ENCODE data around the gene TTC21B. TPM values are rescaled to one million over a fixed set of nuclear protein-coding genes. Genes with fewer than 3 reads are reported as not detected.

TTC21B gene
- total RNA-seq, 1 donor from 2014 or later = 21.7 TPM

GRCh38 chr2:165877565-165878550, 75.7 kb downstream of the TTC21B start:
- TF ChIP-seq CTCF (IDR thresholded peaks at IDR 0.05) = no peak
- Histone ChIP-seq H3K36me3 (peaks cover 52% of the 10 kb centered on the region), H3K4me3 (no peak overlapping the region), H3K9me3 (no peaks in the 10 kb centered on the region), H3K4me1 (peaks cover 6% of the 10 kb centered on the region), H3K27ac (no peak overlapping the region), H3K27me3 (no peaks in the 10 kb centered on the region)
- peak; percentile 52 for ATAC-seq
- no peak for DNase-seq
- intact Hi-C loops (cut with DNase I) = no loop called here

GRCh38 chr2:165876712-165877111, 76.9 kb downstream of the TTC21B start:
- Histone ChIP-seq H3K27ac (no peak overlapping the region), H3K9me3 (no peaks in the 10 kb centered on the region), H3K4me1 (peaks cover 6% of the 10 kb centered on the region), H3K4me3 (no peak overlapping the region), H3K36me3 (peaks cover 40% of the 10 kb centered on the region), H3K27me3 (no peaks in the 10 kb centered on the region)
- ATAC-seq (no peak), DNase-seq (no peak)
- intact Hi-C loops (cut with DNase I) = no loop called here
- no peak for TF ChIP-seq CTCF (IDR thresholded peaks at IDR 0.05)

- Histone ChIP-seq H3K4me1 (peaks cover 6% of the 10 kb centered on the region), H3K9me3 (no peaks in the 10 kb centered on the region), H3K27ac (no peak overlapping the region), H3K4me3 (no peak overlapping the region), H3K36me3 (peaks cover 37% of the 10 kb centered on the region), H3K27me3 (no peaks in the 10 kb centered on the region)
- TF ChIP-seq CTCF (IDR thresholded peaks at IDR 0.05) = no peak
- DNase-seq (no peak), ATAC-seq (no peak)
- intact Hi-C loops (cut with DNase I) = no loop called here
Observed at GRCh38 chr2:165876269-165876668, 77.3 kb downstream of the TTC21B start.

- no peaks in the 10 kb centered on the region for H3K27me3 ChIP-seq
- peaks cover 6% of the 10 kb centered on the region for H3K4me1 ChIP-seq
- H3K4me3 ChIP-seq = no peak overlapping the region
- intact Hi-C loops (cut with DNase I) = no loop called here
- ATAC-seq (peak; percentile 95), DNase-seq (no peak)
- peak; percentile 75 for TF ChIP-seq CTCF (IDR thresholded peaks at IDR 0.05)
- H3K9me3 ChIP-seq = no peaks in the 10 kb centered on the region
- H3K27ac ChIP-seq = no peak overlapping the region
- H3K36me3 ChIP-seq = peaks cover 23% of the 10 kb centered on the region
Observed at GRCh38 chr2:165874445-165875039, 79.0 kb downstream of the TTC21B start.

GRCh38 chr2:165872101-165872791, 81.3 kb downstream of the TTC21B start:
- DNase-seq = no peak
- H3K4me1 ChIP-seq = no peaks in the 10 kb centered on the region
- no peak overlapping the region for H3K4me3 ChIP-seq
- H3K36me3 ChIP-seq = peaks cover 5% of the 10 kb centered on the region
- H3K27me3 ChIP-seq = no peaks in the 10 kb centered on the region
- no peak overlapping the region for H3K27ac ChIP-seq
- no peak for ATAC-seq
- TF ChIP-seq CTCF (IDR thresholded peaks at IDR 0.05) = no peak
- intact Hi-C loops (cut with DNase I) = no loop called here
- no peaks in the 10 kb centered on the region for H3K9me3 ChIP-seq
